Stomach (tissue), 9 donors: ENCODE measurements around the gene KLHDC3. TPM values are rescaled to one million over a fixed set of nuclear protein-coding genes. Genes with fewer than 3 reads are reported as not detected.
A peak's percentile ranks its signal among the peaks of the same experiment; 100 is the strongest.

ENCODE experiments used
- DNase-seq, 2 donors: peaks; one replicate each; pipeline versions ENCODE4 v3.0.0 to v3.0.0-alpha.2; 2013 to 2019
- H3K27ac ChIP-seq, 5 donors: fragments of 200-600 bp in 4 of 5; sonication (generic) in 4 of 5; one replicate each; pipeline ENCODE4 v1.5.1; 2013 to 2019; ENCODE audit warnings: mild to moderate bottlenecking in 1 of 5, moderate library complexity in 1 of 5
- H3K27me3 ChIP-seq, 3 donors: fragments of 200-600 bp; sonication (generic); one replicate each; pipeline ENCODE4 v1.5.1; 2017 to 2019; ENCODE audit warnings: mixed run types in 1 of 3
- H3K36me3 ChIP-seq, 4 donors: fragments of 200-600 bp; sonication (generic); 1 replicate in 3 of 4; 2 replicates in 1 of 4; pipeline ENCODE4 v1.5.1; 2016 to 2019
- H3K4me1 ChIP-seq, 4 donors: fragments of 200-600 bp; sonication (generic); one replicate each; pipeline ENCODE4 v1.5.1; 2016 to 2019
- H3K4me3 ChIP-seq, 4 donors: fragments of 200-600 bp; sonication (generic) in 3 of 4; one replicate each; pipeline ENCODE4 v1.5.1; 2016 to 2019; ENCODE audit warnings: mild to moderate bottlenecking in 1 of 4
- H3K9me3 ChIP-seq, 4 donors: fragments of 200-600 bp; sonication (generic); one replicate each; pipeline ENCODE4 v1.5.1; 2016 to 2019
- EP300 ChIP-seq: sonication (generic); formaldehyde crosslinking; IDR thresholded peaks from one replicate; pipeline ENCODE4 v1.6.1; 2017; ENCODE audit warnings: antibody characterized with exemption
- POLR2A ChIP-seq, 4 donors: fragments of 450-650 bp; IDR thresholded peaks; one replicate each; pipeline ENCODE4 v1.6.1; 2016; ENCODE audit warnings: antibody characterized with exemption in 4 of 4, control low read depth in 2 of 4, mild to moderate bottlenecking in 1 of 4, moderate library complexity in 1 of 4
- POLR2AphosphoS5 ChIP-seq, 3 donors: sonication (generic); formaldehyde crosslinking; IDR thresholded peaks; one replicate each; pipeline ENCODE4 v1.6.1; 2016; ENCODE audit warnings: antibody characterized with exemption in 3 of 3
- WGBS, 5 donors: extraction: QIAGEN DNeasy Blood & Tissue Kit in 3 of 5; methylation state at CpG; one replicate each; pipeline versions ENCODE4 v1.1.5 to v1.1.7; 2013 to 2018; 5-methylcytosine and 5-hydroxymethylcytosine counted together
- intact Hi-C: fragments of 100-400 bp; cut with DNase I; formaldehyde crosslinking; loops from one replicate; pipeline ENCODE4 v1.15.1; 2023; ENCODE audit warnings: low total_unique reads
- polyA plus RNA-seq, 3 donors: library from polyadenylated mRNA; stranded (reverse); fragments of 200-250 nt; gene quantifications; one replicate each; pipeline ENCODE4 v1.2.3, GENCODE V29; 2013
- total RNA-seq, 5 donors: library from RNA; depleted of rRNA; stranded (reverse); fragments of >200 nt; gene quantifications; one replicate each; pipeline versions ENCODE4 v1.1.0 to v1.2.3, GENCODE V29; 2014 to 2016
- TF ChIP-seq, protein P1 (sequence below), 7 experiments: fragments of 450-650 bp in 4 of 7; fragments of 200-600 bp in 3 of 7; sonication (generic) in 3 of 7; IDR thresholded peaks; one replicate each; pipeline ENCODE4 v1.5.1; 2016 to 2019; ENCODE audit warnings: antibody characterized with exemption in 7 of 7, control low read depth in 2 of 7, mild to moderate bottlenecking in 1 of 7
- donor health status: healthy with polysubstance abuse.
- donor health status: Bipolar disorder and iron deficiency.
- donor health status: healthy.

KLHDC3 gene
- total and polyA plus RNA-seq, 8 donors, result 40.0 to 88.5 (median 67.4) TPM

DNA sequence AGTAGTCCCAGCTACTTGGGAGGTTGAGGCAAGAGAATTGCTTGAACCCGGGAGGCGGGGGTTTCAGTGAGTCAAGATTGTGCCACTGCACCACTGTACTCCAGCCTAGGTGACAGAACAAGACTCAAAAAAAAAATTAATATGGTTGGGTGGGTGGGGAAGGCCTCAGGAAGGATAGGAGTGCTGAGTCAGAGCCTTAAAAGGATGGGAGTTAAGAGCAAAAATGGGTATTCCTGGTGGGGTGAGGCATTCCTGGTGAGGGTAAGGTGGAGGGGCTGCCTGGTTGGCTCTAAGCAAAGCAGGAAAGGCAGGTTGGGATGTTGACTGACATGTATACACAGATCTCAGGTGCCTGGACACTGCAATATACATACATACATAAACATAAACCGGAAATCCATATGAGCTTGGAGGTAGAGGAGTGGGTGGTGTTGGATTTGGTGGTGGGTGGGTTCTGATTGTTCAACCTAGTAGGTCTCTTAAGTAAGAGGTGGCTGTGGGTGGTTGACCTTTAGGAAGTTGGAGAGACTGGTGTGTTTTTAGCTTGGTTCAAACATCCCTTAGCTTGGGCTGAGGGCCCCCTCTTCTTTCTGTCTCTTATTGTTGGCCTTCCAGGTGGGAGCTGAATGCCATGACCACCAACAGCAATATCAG is 6.1 kb downstream of the KLHDC3 start:
- Histone ChIP-seq H3K27ac (peak overlapping the region in 3 of 5 donors; percentile 86 to 97 (median 90)), H3K27me3 (no peaks in the 10 kb centered on the region), H3K36me3 (peaks cover 31 to 68% (median 46%) of the 10 kb centered on the region in 4 donors), H3K4me1 (peaks cover 45 to 73% (median 53%) of the 10 kb centered on the region in 4 donors), H3K4me3 (no peak overlapping the region), H3K9me3 (no peaks in the 10 kb centered on the region)
- DNase-seq, result no peak
- intact Hi-C loops, result no loop called here
- 89 to 96% (median 93%) methylated on average over 3 of the region's 3 CpGs for WGBS, 5 donors
- TF ChIP-seq EP300 (no peak), POLR2AphosphoS5 (IDR thresholded peaks at IDR 0.05) (no peak), POLR2A (IDR thresholded peaks at IDR 0.05) (no peak)
- TF ChIP-seq, protein P1, sequence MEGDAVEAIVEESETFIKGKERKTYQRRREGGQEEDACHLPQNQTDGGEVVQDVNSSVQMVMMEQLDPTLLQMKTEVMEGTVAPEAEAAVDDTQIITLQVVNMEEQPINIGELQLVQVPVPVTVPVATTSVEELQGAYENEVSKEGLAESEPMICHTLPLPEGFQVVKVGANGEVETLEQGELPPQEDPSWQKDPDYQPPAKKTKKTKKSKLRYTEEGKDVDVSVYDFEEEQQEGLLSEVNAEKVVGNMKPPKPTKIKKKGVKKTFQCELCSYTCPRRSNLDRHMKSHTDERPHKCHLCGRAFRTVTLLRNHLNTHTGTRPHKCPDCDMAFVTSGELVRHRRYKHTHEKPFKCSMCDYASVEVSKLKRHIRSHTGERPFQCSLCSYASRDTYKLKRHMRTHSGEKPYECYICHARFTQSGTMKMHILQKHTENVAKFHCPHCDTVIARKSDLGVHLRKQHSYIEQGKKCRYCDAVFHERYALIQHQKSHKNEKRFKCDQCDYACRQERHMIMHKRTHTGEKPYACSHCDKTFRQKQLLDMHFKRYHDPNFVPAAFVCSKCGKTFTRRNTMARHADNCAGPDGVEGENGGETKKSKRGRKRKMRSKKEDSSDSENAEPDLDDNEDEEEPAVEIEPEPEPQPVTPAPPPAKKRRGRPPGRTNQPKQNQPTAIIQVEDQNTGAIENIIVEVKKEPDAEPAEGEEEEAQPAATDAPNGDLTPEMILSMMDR (IDR thresholded peaks at IDR 0.05), result no peak

DNA sequence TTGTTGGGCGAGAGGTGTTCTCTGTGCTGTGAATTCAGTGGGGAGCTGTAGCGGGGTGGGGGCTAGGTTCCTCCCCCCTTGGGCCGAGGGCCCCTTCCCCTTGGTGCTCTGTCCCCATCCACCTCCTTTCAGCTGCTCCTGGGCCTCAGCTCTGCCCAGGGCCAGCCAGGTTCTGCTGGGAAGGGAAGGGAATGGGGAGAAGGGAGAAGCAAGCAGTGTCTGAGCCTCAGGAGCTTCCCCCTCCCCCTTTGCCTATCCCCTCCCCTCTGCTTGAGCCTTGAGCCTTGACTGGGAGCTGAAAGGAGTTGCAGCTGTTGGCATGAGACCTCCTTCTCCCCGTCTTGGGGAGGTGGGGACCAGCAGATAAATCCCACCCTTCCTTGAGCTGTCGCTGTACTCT is 6.8 kb downstream of the KLHDC3 start:
- peaks cover 39 to 66% (median 47%) of the 10 kb centered on the region in 4 donors for H3K4me1 ChIP-seq
- TF ChIP-seq POLR2AphosphoS5 (IDR thresholded peaks at IDR 0.05), result no peak

DNA sequence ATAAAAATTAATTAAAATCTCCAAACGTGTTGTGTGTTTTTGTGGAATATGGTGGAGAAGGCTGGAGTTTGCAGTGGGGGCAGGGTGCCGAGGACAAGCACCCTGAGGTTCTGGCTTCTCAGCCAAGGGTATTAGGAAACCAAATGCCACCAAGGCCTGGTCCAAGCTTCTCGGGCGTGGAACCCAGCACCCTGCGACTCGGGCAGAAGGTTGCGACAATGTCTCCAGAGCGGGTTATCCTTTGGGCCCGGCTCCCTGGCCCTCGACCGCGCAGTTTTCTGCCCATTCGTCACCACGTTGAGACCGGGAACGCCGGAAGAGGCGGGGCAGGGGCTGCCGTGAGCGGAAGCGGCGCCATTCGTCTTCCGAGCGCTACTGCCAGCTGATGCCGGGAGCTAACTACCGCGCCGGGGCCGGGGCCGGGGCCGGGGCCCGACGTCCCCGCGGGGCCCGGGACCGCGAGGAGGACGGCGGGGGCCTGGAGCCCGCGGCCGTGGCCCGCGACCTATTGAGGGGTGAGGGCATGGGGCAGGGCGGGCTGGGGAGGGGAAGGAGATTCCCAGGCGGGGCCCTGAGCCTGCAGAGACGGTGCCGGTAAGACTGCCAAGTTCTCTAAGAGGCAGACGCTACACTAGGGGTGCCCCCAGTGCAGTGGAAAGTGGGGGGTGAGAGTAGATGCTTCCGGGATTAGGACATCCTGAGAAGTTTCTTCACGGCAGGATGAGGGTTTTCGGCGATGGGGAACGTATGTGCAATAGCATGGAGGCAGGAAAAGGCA is 7.4 kb downstream of the KLHDC3 start, which contains the start of gene RRP36:
RRP36 (plus strand) TSS at position 354 of the 778 bp plus-strand sequence; CDS start at position 386, 32 bp downstream.
- peaks cover 33 to 60% (median 41%) of the 10 kb centered on the region in 4 donors for H3K4me1 ChIP-seq
- H3K27ac ChIP-seq, result peak within 1 kb of the TSS; percentile 79 to 97 (median 86)
- TF ChIP-seq POLR2A (IDR thresholded peaks at IDR 0.05) (no peak), POLR2AphosphoS5 (IDR thresholded peaks at IDR 0.05) (peak; percentile 22 to 91 (median 65)), EP300 (no peak)
- TF ChIP-seq, protein P1 (IDR thresholded peaks at IDR 0.05), result no peak
- H3K36me3 ChIP-seq, result peaks cover 43 to 80% (median 59%) of the 10 kb centered on the region in 4 donors
- DNase-seq, result peak; percentile 81 to 93
- peak within 1 kb of the TSS; percentile 88 to 99 (median 94) for H3K4me3 ChIP-seq
- H3K9me3 ChIP-seq, result no peaks in the 10 kb centered on the region
- no peaks in the 10 kb centered on the region for H3K27me3 ChIP-seq
- WGBS, 5 donors, result 1% methylated on average over 31 to 56 of the region's 56 CpGs
- intact Hi-C loops, result no loop called here

More for the DNA sequence above, 6.8 kb downstream of the KLHDC3 start:
- Histone ChIP-seq H3K9me3 (no peaks in the 10 kb centered on the region), H3K4me3 (peak overlapping the region; percentile 88 to 99 (median 94)), H3K27me3 (no peaks in the 10 kb centered on the region), H3K27ac (peak overlapping the region; percentile 79 to 97 (median 86)), H3K36me3 (peaks cover 37 to 74% (median 53%) of the 10 kb centered on the region in 4 donors)
- DNase-seq, result peak in 1 of 2 donors; percentile 65
- intact Hi-C loops, result no loop called here
- WGBS, 5 donors, result 39 to 58% (median 51%) methylated on average over 5 of the region's 5 CpGs

DNA sequence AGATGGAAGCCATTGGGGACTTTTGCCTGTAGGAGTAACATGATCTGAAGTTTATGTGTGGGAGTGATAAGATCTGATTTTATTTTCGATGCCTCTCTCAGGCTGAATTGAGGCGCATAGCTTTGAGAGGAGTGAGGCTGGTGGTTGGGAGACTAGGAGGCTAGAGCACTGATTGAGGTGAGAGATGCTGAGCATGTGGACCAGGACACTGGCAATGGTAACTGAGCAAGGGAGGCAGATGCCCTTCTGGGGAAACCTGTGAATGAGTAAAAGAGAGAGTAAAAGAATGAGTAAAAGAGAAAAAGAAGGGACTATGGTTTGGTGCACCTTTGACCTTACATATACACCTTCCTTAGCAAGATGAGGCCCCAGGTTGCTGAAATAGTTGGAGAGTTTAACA is 10.4 kb downstream of the KLHDC3 start:
- no peak overlapping the region for H3K4me3 ChIP-seq
- H3K36me3 ChIP-seq, result peaks cover 52 to 80% (median 64%) of the 10 kb centered on the region in 4 donors
- DNase-seq, result no peak
- TF ChIP-seq POLR2A (IDR thresholded peaks at IDR 0.05), result no peak
- no peaks in the 10 kb centered on the region for H3K27me3 ChIP-seq
- 80 to 91% (median 85%) methylated on average over 2 of the region's 2 CpGs for WGBS, 5 donors
- H3K4me1 ChIP-seq, result peaks cover 22 to 41% (median 31%) of the 10 kb centered on the region in 4 donors
- H3K9me3 ChIP-seq, result no peaks in the 10 kb centered on the region
- H3K27ac ChIP-seq, result no peak overlapping the region
- intact Hi-C loops, result no loop called here

DNA sequence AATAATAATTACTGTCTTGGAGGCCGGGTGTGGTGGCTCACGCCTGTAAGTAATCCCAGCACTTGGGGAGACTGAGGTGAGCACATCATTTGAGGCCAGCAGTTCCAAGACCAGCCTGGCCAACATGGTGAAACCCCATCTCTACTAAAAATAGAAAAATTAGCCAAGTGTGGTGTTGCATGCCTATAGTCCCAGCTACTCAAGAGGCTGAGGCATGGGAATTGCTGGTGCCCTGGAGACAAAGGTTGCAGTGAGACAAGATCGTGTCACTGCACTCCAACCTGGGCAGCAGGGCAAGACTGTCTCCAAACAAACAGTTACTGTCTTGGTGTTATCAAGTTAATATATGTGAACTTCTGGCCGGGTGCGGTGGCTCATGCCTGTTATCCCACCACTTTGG is 12.3 kb downstream of the KLHDC3 start:
- H3K27ac ChIP-seq, result no peak overlapping the region
- TF ChIP-seq POLR2A (IDR thresholded peaks at IDR 0.05) (no peak), POLR2AphosphoS5 (IDR thresholded peaks at IDR 0.05) (no peak), EP300 (no peak)
- TF ChIP-seq, protein P1 (IDR thresholded peaks at IDR 0.05), result no peak
- no peak for DNase-seq
- no peaks in the 10 kb centered on the region for H3K9me3 ChIP-seq
- H3K27me3 ChIP-seq, result no peaks in the 10 kb centered on the region
- peaks cover 70 to 86% (median 72%) of the 10 kb centered on the region in 4 donors for H3K36me3 ChIP-seq
- whole genome bisulfite sequencing, 5 donors, result 84 to 96% (median 89%) methylated on average over 5 of the region's 5 CpGs
- no peak overlapping the region for H3K4me3 ChIP-seq
- peaks cover 15 to 29% (median 21%) of the 10 kb centered on the region in 4 donors for H3K4me1 ChIP-seq
- intact Hi-C loops, result no loop called here
